ENCODE measurements around the gene CACNA1B. TPM values are rescaled to one million over a fixed set of nuclear protein-coding genes. Genes with fewer than 3 reads are reported as not detected.

Gene CACNA1B
- polyA plus RNA-seq, 1 of the 3 experiments (the other 2 are of a cell fraction) = 0.03 TPM

DNA sequence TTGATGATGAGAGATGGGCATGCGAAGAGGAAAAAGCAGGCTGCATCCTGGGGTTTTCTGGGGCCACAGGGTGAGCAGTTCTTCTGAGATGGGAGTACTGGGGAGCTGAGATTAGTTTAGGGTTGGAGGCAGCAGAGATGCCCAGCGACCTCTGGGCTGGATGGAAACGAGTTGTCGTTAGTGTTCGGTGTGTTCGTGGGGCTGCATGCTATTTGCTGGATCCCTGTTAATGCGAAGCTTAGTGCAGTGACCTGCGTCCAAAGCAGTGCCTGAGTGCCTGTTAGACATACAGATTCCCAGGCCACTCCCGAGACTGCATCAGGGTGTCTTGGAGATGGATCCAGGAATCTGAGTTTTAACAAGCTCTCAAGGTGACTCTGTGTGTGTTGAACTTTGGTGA, 201.3 kb downstream of the CACNA1B start (continued):
- TF ChIP-seq, protein P1, sequence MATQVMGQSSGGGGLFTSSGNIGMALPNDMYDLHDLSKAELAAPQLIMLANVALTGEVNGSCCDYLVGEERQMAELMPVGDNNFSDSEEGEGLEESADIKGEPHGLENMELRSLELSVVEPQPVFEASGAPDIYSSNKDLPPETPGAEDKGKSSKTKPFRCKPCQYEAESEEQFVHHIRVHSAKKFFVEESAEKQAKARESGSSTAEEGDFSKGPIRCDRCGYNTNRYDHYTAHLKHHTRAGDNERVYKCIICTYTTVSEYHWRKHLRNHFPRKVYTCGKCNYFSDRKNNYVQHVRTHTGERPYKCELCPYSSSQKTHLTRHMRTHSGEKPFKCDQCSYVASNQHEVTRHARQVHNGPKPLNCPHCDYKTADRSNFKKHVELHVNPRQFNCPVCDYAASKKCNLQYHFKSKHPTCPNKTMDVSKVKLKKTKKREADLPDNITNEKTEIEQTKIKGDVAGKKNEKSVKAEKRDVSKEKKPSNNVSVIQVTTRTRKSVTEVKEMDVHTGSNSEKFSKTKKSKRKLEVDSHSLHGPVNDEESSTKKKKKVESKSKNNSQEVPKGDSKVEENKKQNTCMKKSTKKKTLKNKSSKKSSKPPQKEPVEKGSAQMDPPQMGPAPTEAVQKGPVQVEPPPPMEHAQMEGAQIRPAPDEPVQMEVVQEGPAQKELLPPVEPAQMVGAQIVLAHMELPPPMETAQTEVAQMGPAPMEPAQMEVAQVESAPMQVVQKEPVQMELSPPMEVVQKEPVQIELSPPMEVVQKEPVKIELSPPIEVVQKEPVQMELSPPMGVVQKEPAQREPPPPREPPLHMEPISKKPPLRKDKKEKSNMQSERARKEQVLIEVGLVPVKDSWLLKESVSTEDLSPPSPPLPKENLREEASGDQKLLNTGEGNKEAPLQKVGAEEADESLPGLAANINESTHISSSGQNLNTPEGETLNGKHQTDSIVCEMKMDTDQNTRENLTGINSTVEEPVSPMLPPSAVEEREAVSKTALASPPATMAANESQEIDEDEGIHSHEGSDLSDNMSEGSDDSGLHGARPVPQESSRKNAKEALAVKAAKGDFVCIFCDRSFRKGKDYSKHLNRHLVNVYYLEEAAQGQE (IDR thresholded peaks at IDR 0.05; ENCODE audit: low read depth, low read length) = no peak
- TF ChIP-seq USF1 (IDR thresholded peaks at IDR 0.05; ENCODE audit: borderline replicate concordance, low read depth) = no peak
- TF ChIP-seq JUND (IDR thresholded peaks at IDR 0.05) = no peak
- TF ChIP-seq FOSL2 (IDR thresholded peaks at IDR 0.05; ENCODE audit: borderline replicate concordance, low read depth) = no peak
- no peak for TF ChIP-seq POLR2AphosphoS5 (IDR thresholded peaks at IDR 0.05; ENCODE audit: low read depth, low read length)
- no peak for TF ChIP-seq MAX (IDR thresholded peaks at IDR 0.05; ENCODE audit: low read depth)

- H3K27me3 ChIP-seq (ENCODE audit: insufficient read depth) = no peaks in the 10 kb centered on the region
- H3K4me2 ChIP-seq = no peak overlapping the region
- 13% methylated on average over 2 of the region's 5 CpGs for WGBS (ENCODE audit: low lambda C conversion rate)
- DNase-seq = peak; percentile 2
- CTCF ChIA-PET = no interaction called here
- no peaks in the 10 kb centered on the region for H4K20me1 ChIP-seq (ENCODE audit: insufficient read depth)
- no peaks in the 10 kb centered on the region for H3K79me2 ChIP-seq (ENCODE audit: insufficient read depth)
- no peak overlapping the region for H3K4me3 ChIP-seq (ENCODE audit: low read depth in 2 of 2, low read length in 1 of 2)
- no peaks in the 10 kb centered on the region for H3K9me3 ChIP-seq
- POLR2A ChIA-PET = no interaction called here
- no peaks in the 10 kb centered on the region for H3K36me3 ChIP-seq (replicated peaks in 1 of 2; ENCODE audit: control insufficient read depth in 1 of 2, insufficient read depth in 2 of 2, low read length in 1 of 2)
- H2AFZ ChIP-seq (ENCODE audit: low read depth) = no peak overlapping the region
- no peak overlapping the region for H3K9ac ChIP-seq
- no peak overlapping the region for H3K27ac ChIP-seq (ENCODE audit: low read depth in 2 of 2, low read length in 1 of 2)
- H3K9me2 ChIP-seq = no peaks in the 10 kb centered on the region
- no peaks in the 10 kb centered on the region for H3K4me1 ChIP-seq (ENCODE audit: control insufficient read depth in 1 of 2, insufficient read depth in 2 of 2, low read depth in 1 of 2, low read length in 1 of 2)
- H3F3A ChIP-seq (replicated peaks; ENCODE audit: insufficient read depth) = no peaks in the 10 kb centered on the region
- TF ChIP-seq EP300 (IDR thresholded peaks at IDR 0.05; ENCODE audit: borderline replicate concordance in 1 of 2, low read depth in 1 of 2, low read length in 1 of 2) (no peak), POLR2AphosphoS5 (IDR thresholded peaks at IDR 0.05; ENCODE audit: low read depth, low read length) (no peak), SMC3 (IDR thresholded peaks at IDR 0.05; ENCODE audit: low read depth, low read length) (no peak), ELF1 (IDR thresholded peaks at IDR 0.05) (no peak), GATA2 (CRISPR knock-in tag; IDR thresholded peaks at IDR 0.05) (no peak), CTCF (IDR thresholded peaks at IDR 0.05) (no peak), EZH2phosphoT487 (IDR thresholded peaks at IDR 0.05; ENCODE audit: borderline replicate concordance, low read depth) (no peak), RCOR1 (IDR thresholded peaks at IDR 0.05; ENCODE audit: low read length) (no peak), TAF1 (IDR thresholded peaks at IDR 0.05; ENCODE audit: borderline replicate concordance, low read depth, low read length) (no peak), IRF3 (IDR thresholded peaks at IDR 0.05; ENCODE audit: low read depth, low read length) (no peak), NRF1 (IDR thresholded peaks at IDR 0.05; ENCODE audit: low read depth, low read length) (no peak), MXI1 (IDR thresholded peaks at IDR 0.05; ENCODE audit: low read depth, low read length) (no peak), SIN3A (IDR thresholded peaks at IDR 0.05; ENCODE audit: borderline replicate concordance, low read depth, low read length) (no peak), USF1 (IDR thresholded peaks at IDR 0.05; ENCODE audit: borderline replicate concordance, low read depth) (no peak), JUND (IDR thresholded peaks at IDR 0.05) (no peak), CHD2 (IDR thresholded peaks at IDR 0.05; ENCODE audit: low read length, partially characterized antibody) (no peak)
- TF ChIP-seq, protein P2, sequence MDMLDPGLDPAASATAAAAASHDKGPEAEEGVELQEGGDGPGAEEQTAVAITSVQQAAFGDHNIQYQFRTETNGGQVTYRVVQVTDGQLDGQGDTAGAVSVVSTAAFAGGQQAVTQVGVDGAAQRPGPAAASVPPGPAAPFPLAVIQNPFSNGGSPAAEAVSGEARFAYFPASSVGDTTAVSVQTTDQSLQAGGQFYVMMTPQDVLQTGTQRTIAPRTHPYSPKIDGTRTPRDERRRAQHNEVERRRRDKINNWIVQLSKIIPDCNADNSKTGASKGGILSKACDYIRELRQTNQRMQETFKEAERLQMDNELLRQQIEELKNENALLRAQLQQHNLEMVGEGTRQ (IDR thresholded peaks at IDR 0.05; ENCODE audit: borderline replicate concordance, low read depth, low read length) = no peak
These were observed 203.4 kb downstream of the CACNA1B start for GRCh38 chr9:138080979-138081378.

All from SK-N-SH (cell line).